GM18951 (cell line): ENCODE data around the gene FGD3.

Source experiments
- POLR2A ChIP-seq: IDR thresholded peaks from 4 replicates; pipeline ENCODE4 v1.6.1; 2011; ENCODE audit warnings: mild to moderate bottlenecking; ENCODE audit not compliant: insufficient read length, insufficient read depth; ENCODE audit errors: extremely low read depth
- in situ Hi-C: fragments of 300-500 bp; cut with MboI; formaldehyde crosslinking; loops from one replicate; pipeline ENCODE4 v1.12.0; 2022; ENCODE audit warnings: low sequenced_read_pairs, mixed read lengths, inconsistent platforms; ENCODE audit not compliant: unreplicated experiment

Gene FGD3

GRCh38 chr9:93025736-93026135, 78.4 kb downstream of the FGD3 start:
- in situ Hi-C loops: no loop called here
- no peak for TF ChIP-seq POLR2A

- no peak for TF ChIP-seq POLR2A
- in situ Hi-C loops: no loop called here
Observed at GRCh38 chr9:93026640-93027039, 79.3 kb downstream of the FGD3 start.

GRCh38 chr9:93027750-93028149, 80.4 kb downstream of the FGD3 start:
- in situ Hi-C loops: no loop called here
- TF ChIP-seq POLR2A: no peak

GRCh38 chr9:93028448-93029006, 81.2 kb downstream of the FGD3 start:
- no peak for TF ChIP-seq POLR2A
- in situ Hi-C loops: no loop called here

- TF ChIP-seq POLR2A: no peak
- in situ Hi-C loops: no loop called here
Observed at GRCh38 chr9:93030642-93031628, 83.6 kb downstream of the FGD3 start.

GRCh38 chr9:93031629-93032430, 84.5 kb downstream of the FGD3 start:
- TF ChIP-seq POLR2A: no peak
- in situ Hi-C loops: no loop called here

- in situ Hi-C loops: no loop called here
- no peak for TF ChIP-seq POLR2A
Observed at GRCh38 chr9:93032545-93032944, 85.2 kb downstream of the FGD3 start.

GRCh38 chr9:93033531-93033930, 86.2 kb downstream of the FGD3 start:
- in situ Hi-C loops: no loop called here
- TF ChIP-seq POLR2A: no peak

- TF ChIP-seq POLR2A: no peak
- in situ Hi-C loops: no loop called here
Observed at GRCh38 chr9:93035106-93035660, 87.9 kb downstream of the FGD3 start.

- no peak for TF ChIP-seq POLR2A
- in situ Hi-C loops: no loop called here
Observed at GRCh38 chr9:93035821-93036351, 88.6 kb downstream of the FGD3 start.

GRCh38 chr9:93036887-93037475, 89.7 kb downstream of the FGD3 start:
- TF ChIP-seq POLR2A: no peak
- in situ Hi-C loops: no loop called here

GRCh38 chr9:93037476-93037971, 90.2 kb downstream of the FGD3 start:
- in situ Hi-C loops: no loop called here

More at GRCh38 chr9:93037476-93037971, 90.2 kb downstream of the FGD3 start:
- TF ChIP-seq POLR2A: no peak
